ENCODE results near the gene ANKS1A. TPM values are rescaled to one million over a fixed set of nuclear protein-coding genes. Genes with fewer than 3 reads are reported as not detected.

ANKS1A gene
- total RNA-seq, 1 donor from 2014 or later = 76.9 TPM

DNA sequence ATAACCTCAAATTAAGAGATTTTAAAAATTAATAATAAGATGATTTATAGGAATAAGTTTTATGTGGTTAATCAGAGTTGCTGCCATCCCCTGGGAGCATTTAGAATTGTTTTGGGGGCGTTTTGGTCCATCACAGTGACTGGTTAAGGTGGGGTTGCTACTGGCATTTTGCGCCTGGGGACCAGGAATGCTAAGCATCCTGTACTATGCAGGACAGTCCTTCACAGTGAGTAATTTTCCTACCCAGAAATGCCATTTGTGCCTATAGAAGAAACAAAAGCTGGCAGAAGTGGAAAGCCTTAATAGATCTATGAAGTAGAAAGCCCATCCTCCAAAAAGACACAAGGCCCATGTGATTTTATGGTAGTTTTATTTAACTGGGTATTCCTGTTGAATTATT, 118.0 kb downstream of the ANKS1A start:
- Mint-ChIP-seq H3K4me3 (ENCODE audit: unreplicated experiment) (no peak overlapping the region), H3K27ac (ENCODE audit: unreplicated experiment) (no peak overlapping the region), H3K36me3 (ENCODE audit: unreplicated experiment) (no peaks in the 10 kb centered on the region), H3K9me3 (ENCODE audit: unreplicated experiment) (peaks cover 3% of the 10 kb centered on the region), H3K4me1 (ENCODE audit: low read depth, unreplicated experiment) (no peaks in the 10 kb centered on the region), H3K27me3 (ENCODE audit: unreplicated experiment) (no peaks in the 10 kb centered on the region)
- DNase-seq = no peak
- TF ChIP-seq, protein P1, sequence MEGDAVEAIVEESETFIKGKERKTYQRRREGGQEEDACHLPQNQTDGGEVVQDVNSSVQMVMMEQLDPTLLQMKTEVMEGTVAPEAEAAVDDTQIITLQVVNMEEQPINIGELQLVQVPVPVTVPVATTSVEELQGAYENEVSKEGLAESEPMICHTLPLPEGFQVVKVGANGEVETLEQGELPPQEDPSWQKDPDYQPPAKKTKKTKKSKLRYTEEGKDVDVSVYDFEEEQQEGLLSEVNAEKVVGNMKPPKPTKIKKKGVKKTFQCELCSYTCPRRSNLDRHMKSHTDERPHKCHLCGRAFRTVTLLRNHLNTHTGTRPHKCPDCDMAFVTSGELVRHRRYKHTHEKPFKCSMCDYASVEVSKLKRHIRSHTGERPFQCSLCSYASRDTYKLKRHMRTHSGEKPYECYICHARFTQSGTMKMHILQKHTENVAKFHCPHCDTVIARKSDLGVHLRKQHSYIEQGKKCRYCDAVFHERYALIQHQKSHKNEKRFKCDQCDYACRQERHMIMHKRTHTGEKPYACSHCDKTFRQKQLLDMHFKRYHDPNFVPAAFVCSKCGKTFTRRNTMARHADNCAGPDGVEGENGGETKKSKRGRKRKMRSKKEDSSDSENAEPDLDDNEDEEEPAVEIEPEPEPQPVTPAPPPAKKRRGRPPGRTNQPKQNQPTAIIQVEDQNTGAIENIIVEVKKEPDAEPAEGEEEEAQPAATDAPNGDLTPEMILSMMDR (IDR thresholded peaks at IDR 0.05; ENCODE audit: partially characterized antibody, unreplicated experiment) = no peak

DNA sequence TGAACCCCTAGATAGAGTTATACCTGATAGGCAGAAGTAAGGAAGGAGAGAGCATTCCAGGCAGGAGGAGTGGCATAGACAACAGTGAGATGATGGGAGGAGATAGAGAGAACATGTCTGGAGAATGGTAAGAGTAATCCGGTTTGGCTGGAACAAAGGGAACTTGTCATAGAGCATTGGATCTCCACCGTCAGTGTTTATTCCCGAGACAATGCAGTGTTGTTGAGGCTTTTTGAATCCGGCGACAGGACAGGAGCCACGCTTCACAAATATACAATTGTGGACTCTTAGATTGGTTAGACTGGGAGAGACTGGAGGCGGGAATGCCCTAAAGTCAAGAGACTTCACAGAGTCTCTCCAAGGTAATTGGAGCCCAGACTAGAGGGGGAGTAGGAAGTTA, 119.8 kb downstream of the ANKS1A start:
- Mint-ChIP-seq H3K36me3 (ENCODE audit: unreplicated experiment) (no peaks in the 10 kb centered on the region), H3K4me1 (ENCODE audit: low read depth, unreplicated experiment) (no peaks in the 10 kb centered on the region), H3K27me3 (ENCODE audit: unreplicated experiment) (no peaks in the 10 kb centered on the region), H3K4me3 (ENCODE audit: unreplicated experiment) (no peak overlapping the region), H3K27ac (ENCODE audit: unreplicated experiment) (no peak overlapping the region), H3K9me3 (ENCODE audit: unreplicated experiment) (peaks cover 3% of the 10 kb centered on the region)
- DNase-seq = no peak
- TF ChIP-seq, protein P1 (IDR thresholded peaks at IDR 0.05; ENCODE audit: partially characterized antibody, unreplicated experiment) = no peak

- Mint-ChIP-seq H3K4me3 (ENCODE audit: unreplicated experiment) (no peak overlapping the region), H3K4me1 (ENCODE audit: low read depth, unreplicated experiment) (peaks cover 3% of the 10 kb centered on the region), H3K27me3 (ENCODE audit: unreplicated experiment) (no peaks in the 10 kb centered on the region), H3K27ac (ENCODE audit: unreplicated experiment) (no peak overlapping the region), H3K9me3 (ENCODE audit: unreplicated experiment) (no peaks in the 10 kb centered on the region), H3K36me3 (ENCODE audit: unreplicated experiment) (no peaks in the 10 kb centered on the region)
- DNase-seq = no peak
- TF ChIP-seq, protein P1 (IDR thresholded peaks at IDR 0.05; ENCODE audit: partially characterized antibody, unreplicated experiment) = no peak
Observed at GRCh38 chr6:35011096-35012041, 122.3 kb downstream of the ANKS1A start.

- H3K27me3 Mint-ChIP-seq (ENCODE audit: unreplicated experiment) = no peaks in the 10 kb centered on the region
- peaks cover 11% of the 10 kb centered on the region for H3K4me1 Mint-ChIP-seq (ENCODE audit: low read depth, unreplicated experiment)
- H3K9me3 Mint-ChIP-seq (ENCODE audit: unreplicated experiment) = no peaks in the 10 kb centered on the region
- TF ChIP-seq, protein P1 (IDR thresholded peaks at IDR 0.05; ENCODE audit: partially characterized antibody, unreplicated experiment) = no peak
- no peak overlapping the region for H3K27ac Mint-ChIP-seq (ENCODE audit: unreplicated experiment)
- no peak for DNase-seq
- H3K36me3 Mint-ChIP-seq (ENCODE audit: unreplicated experiment) = no peaks in the 10 kb centered on the region
- no peak overlapping the region for H3K4me3 Mint-ChIP-seq (ENCODE audit: unreplicated experiment)
Observed at GRCh38 chr6:35013701-35014100, 124.6 kb downstream of the ANKS1A start.

- Mint-ChIP-seq H3K4me1 (ENCODE audit: low read depth, unreplicated experiment) (peaks cover 11% of the 10 kb centered on the region), H3K27me3 (ENCODE audit: unreplicated experiment) (no peaks in the 10 kb centered on the region), H3K36me3 (ENCODE audit: unreplicated experiment) (no peaks in the 10 kb centered on the region), H3K27ac (ENCODE audit: unreplicated experiment) (no peak overlapping the region), H3K4me3 (ENCODE audit: unreplicated experiment) (no peak overlapping the region), H3K9me3 (ENCODE audit: unreplicated experiment) (no peaks in the 10 kb centered on the region)
- DNase-seq = no peak
- TF ChIP-seq, protein P1 (IDR thresholded peaks at IDR 0.05; ENCODE audit: partially characterized antibody, unreplicated experiment) = no peak
Observed at GRCh38 chr6:35014341-35014740, 125.3 kb downstream of the ANKS1A start.
